Skin epidermis (tissue), 12 donors: ENCODE measurements around the gene STRA6.

Source experiments
- H3K27ac ChIP-seq, 21 experiments: fragments of 200-600 bp; sonication (generic) in 11 of 21; one replicate each; pipeline ENCODE4 v1.5.0; 2020; ENCODE audit warnings: mild to moderate bottlenecking in 3 of 21, inconsistent platforms in 2 of 21, moderate library complexity in 2 of 21
- H3K4me3 ChIP-seq, 7 experiments: fragments of 200-600 bp; sonication (generic) in 2 of 7; one replicate each; pipeline ENCODE4 v1.5.0; 2020; ENCODE audit warnings: inconsistent platforms in 2 of 7, mild to moderate bottlenecking in 2 of 7, moderate library complexity in 1 of 7

STRA6 gene

DNA sequence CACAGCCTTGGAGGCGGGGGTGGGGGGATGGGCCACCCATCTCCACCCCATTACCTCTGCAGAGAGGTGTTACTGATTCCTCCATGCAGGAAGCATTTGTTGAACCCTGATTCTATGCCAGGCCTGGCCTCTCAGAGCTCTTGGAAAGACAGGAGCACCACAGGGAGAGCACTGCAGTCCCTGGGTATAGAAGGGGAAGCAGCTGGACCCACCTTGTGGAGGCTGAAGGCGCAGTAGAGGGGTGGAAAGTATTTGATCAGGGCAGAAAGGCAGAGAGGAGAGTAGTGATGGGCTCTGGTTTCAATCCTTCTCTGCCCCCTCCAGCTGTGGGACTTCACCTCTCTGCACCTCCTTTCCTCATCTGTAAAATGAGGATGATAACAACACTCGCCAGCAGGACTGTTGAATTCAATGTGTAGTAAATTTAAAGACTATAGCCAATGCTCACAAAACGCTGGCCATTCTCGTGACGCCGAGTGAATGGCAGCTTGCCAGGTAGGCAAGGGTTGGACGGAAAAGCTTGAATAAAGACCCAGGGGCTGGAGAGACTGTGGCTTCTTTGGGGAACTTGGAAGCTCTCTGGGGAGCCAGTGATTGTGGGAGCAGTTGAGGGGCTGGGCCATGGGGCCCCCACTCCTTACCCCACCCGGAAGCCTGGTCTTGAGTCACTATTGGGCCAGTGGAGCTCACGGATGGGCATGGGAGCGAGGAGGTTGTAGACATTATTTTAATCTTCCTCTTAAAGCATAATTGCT is 25.6 kb upstream of the STRA6 start:
- no peak overlapping the region for H3K27ac ChIP-seq
- H3K4me3 ChIP-seq = no peak overlapping the region

GRCh38 chr15:74226761-74227540 is 24.4 kb upstream of the STRA6 start:
- no peak overlapping the region for H3K4me3 ChIP-seq
- H3K27ac ChIP-seq = no peak overlapping the region

GRCh38 chr15:74225928-74226327 is 23.3 kb upstream of the STRA6 start:
- Histone ChIP-seq H3K27ac (no peak overlapping the region), H3K4me3 (no peak overlapping the region)

- no peak overlapping the region for H3K4me3 ChIP-seq
- H3K27ac ChIP-seq = no peak overlapping the region
These were observed 19.9 kb upstream of the STRA6 start for GRCh38 chr15:74222240-74223119.

DNA sequence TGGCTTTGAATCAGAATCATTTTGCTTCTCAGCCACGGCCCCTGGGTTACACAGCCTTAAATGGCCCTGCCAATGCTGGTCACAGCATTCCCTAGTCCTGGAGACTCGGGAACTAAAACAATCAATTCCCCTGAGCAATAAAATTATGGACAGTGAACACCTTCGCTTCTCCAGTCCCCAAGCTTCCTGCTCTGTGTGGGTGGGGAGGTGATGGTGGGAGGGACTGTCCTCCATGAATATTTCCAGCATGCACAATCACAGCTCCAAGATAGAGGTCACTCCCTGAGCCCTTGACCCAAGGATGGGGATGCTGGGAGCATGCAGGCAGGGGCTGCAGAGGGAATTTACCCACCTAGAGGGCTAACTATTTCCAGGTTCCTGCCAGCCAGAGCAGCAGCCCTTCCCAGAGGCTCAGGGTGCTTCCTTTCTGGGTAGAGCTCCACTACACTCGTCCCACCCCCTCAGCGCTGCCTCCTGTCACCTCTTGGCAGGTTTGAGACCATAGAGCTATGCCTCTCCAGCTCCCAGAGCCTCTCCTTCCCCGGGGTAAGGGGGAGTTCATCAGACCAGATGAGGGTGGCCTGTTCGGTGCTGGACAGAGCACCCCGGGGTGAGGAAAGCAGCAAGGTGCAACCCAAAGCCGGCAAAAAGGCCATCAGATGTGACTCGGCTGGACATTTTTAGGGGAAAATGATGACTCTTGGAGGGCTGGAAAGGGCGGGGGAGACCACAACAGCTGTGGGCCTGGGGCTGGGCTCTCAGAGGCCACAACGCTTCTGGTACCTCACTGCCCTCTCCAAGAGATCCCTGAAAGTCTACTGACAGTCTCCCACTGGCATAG is 19.0 kb upstream of the STRA6 start:
- H3K4me3 ChIP-seq = no peak overlapping the region
- no peak overlapping the region for H3K27ac ChIP-seq

DNA sequence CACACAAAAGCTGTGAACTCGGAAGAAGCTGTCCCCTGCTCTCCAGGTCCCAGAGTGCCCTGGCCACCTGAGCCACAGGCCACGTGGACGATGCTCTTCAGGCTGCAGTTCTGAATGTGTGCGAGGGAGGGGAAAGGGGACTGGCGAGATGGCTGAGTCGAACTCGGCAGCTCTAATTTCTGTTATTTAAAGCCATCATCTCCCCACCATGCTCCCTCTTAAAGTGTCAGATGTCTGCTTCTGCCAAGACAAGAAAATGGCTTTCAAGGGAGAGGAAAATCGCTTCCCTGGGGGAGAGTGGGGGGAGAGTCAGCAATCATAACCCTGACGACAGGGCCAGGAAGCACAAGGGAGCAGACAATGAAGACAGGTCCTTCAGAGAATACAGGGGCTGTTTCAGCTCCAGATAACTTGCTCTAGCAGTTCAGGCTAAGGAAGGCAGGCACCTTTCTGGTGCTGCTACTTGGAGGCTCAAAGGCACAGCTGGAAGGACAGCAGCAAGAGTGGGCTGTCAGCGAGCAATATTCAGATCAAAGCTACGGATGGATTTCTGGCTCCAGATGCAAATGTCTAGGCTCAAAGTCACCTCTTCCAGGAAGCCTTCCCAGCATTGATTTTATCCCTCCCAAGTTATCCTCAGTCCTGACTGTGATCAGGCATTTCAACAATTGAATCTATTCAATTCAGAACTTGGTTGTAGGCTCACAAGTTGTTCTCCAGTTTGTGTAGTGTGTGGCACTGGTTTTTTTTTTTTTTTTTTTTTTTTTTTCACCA is 18.1 kb upstream of the STRA6 start:
- H3K27ac ChIP-seq = no peak overlapping the region

DNA sequence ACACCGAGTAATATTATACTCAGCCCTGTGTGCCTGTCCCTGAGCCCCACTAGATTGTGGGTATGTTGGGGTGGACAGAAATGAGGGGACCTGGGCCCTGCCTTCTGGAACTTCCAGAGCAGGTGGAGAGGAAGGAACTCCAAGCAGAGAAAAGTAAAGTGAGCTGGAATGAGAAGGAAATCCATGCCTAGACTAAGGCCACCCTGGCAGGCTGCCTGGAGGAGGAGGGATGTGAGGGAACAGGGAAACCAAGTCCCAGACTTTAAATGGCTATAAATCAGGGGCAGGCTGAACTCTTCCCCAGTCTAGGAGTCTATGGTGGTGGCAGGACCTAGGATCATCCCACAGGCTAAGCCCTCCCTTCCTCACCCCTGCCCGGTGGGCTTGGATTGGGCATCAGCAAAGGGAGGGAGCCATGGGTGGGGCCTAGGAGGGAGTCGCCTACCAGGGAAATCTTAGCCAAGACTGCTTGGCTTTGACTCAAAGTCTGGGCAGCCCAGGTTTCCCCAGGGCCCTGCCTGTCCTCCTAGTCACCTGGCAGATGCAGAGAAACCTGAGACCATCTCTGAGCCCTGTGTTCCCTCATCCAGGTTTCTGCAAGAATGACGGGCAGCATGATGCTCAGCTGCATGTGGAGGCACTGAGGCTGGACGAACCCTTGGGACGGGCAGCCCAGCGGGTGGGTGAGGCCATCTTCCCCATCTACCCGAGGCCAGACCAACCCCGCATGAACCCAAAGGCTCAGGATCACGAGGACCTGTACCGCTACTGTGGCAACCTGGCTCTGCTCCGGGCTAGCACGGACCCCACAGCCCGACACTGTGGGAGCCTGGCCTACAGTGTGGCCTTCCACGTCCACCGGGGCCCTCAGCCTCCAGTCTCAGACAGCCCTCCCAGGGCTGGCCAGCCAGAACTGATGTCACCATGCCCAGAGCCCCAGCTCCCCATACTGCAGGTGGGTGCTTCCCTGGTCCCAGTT is 15.6 kb upstream of the STRA6 start:
- no peak overlapping the region for H3K27ac ChIP-seq
- no peak overlapping the region for H3K4me3 ChIP-seq

More for the DNA sequence above, 18.1 kb upstream of the STRA6 start:
- no peak overlapping the region for H3K4me3 ChIP-seq

DNA sequence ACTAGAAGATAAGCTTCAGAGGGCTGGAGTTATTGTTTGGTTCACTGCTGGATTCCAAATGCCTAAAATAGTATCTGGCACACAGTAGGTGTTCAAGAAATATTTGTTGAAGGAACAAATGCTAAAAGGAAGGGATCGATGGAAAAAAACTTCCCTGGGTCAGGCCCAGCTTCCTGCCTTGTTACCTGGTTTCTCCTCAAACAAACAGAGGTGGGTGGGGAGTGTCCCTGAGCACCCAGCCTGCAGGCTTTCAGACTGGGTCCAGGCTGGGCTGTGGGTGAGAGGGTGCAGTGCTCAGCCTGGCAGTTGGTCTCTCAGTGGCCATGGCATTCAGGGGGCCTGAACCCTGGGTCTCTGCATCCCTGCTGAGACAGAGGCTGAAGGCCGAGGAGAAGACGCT is 14.4 kb upstream of the STRA6 start:
- H3K27ac ChIP-seq = no peak overlapping the region
- no peak overlapping the region for H3K4me3 ChIP-seq

DNA sequence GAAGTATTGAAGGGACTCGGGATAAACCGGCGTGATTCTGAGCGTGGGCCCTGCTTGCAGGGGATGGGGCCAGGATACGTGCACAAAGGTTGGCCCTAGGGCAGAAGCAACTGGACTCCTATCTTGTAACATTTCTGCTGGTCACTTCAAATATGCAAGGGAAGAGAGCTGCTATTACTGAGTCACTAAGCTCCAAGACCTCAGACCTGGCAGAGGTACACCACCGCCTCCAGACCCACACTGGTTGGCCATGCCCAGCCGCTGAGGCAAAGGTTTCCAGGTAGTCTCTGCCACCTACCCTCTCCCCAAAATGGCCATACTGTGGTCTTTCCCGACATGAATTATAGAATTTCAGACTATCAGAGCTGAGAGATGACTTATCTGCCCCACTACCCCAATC is 13.4 kb upstream of the STRA6 start:
- no peak overlapping the region for H3K27ac ChIP-seq
- H3K4me3 ChIP-seq = no peak overlapping the region

DNA sequence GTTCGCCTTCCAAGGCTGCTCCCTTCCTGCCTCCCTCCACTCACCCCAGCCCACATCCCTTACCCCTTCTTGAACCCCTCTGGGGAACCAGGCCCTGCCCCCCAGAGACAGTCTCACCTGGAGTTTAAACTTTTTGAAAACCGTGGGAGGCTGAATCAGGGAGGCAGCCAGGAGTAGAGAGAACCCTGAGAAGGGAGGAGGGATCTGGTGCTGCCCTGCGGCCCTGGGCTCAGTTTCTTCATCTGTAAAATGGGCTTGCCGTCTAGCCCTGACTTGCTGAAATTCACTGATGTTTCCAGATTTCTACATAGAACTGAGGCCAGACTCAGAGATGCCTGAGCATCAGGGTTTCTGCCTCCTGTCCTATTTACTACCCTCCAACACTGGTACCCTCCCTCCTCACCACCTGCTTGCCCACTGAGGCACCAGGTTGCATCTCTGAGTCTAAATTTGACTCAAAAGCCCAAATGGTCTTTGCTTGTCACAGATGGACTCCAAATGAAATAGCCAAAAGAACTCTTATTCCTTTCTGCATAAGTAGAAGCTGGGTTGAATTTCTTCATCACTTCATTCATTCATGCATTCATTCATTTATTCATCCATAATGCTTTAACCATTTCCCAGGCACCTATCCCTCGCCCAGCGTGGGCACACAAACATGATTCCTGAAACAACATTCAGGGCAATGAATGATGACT is 11.9 kb upstream of the STRA6 start:
- Histone ChIP-seq H3K4me3 (no peak overlapping the region), H3K27ac (no peak overlapping the region)

GRCh38 chr15:74213858-74214284 is 11.3 kb upstream of the STRA6 start:
- Histone ChIP-seq H3K27ac (no peak overlapping the region), H3K4me3 (no peak overlapping the region)

DNA sequence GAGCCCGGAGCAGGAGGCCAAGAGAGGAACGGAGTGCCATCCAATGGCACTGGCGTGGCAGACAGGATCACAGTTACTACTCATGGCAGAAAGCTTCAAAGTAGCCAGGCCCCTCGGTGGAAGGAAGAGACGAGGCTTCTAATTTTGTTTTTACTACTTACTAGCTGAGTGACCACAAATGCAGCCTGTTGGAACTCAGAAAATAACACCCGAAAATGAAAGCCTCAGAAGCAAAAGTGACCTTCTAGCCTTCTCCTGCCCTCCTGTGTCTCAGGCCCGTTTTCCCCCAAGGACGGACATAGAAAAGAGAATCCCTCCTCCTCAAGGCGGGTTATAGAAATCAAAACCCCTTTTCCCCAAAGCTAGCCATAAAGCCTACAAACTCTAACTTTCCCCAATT is 9.9 kb upstream of the STRA6 start:
- Histone ChIP-seq H3K4me3 (no peak overlapping the region), H3K27ac (no peak overlapping the region)

- no peak overlapping the region for H3K27ac ChIP-seq
- no peak overlapping the region for H3K4me3 ChIP-seq
These were observed 9.1 kb upstream of the STRA6 start for GRCh38 chr15:74211656-74212055.

- H3K27ac ChIP-seq = no peak overlapping the region
- no peak overlapping the region for H3K4me3 ChIP-seq
These were observed 8.1 kb upstream of the STRA6 start for GRCh38 chr15:74210729-74211128.

GRCh38 chr15:74209997-74210671 is 7.5 kb upstream of the STRA6 start:
- no peak overlapping the region for H3K4me3 ChIP-seq
- no peak overlapping the region for H3K27ac ChIP-seq

GRCh38 chr15:74209560-74209958 is 7.0 kb upstream of the STRA6 start:
- H3K4me3 ChIP-seq = no peak overlapping the region
- no peak overlapping the region for H3K27ac ChIP-seq
